GM19468 (cell line): Measurements from ENCODE around the gene LGALS9.
"Not testable (repeated sequence)": the region's sequence is repeated elsewhere in the genome, so short reads cannot be mapped to it uniquely, and the experiment has no call there.

Experiments
- ATAC-seq: cut with Tn5 transposase; IDR thresholded peaks from one replicate; pipeline ENCODE4 v1.9.1; 2021; ENCODE audit warnings: mild to moderate bottlenecking, moderate library complexity, moderate number of reproducible peaks; ENCODE audit not compliant: unreplicated experiment; ENCODE audit errors: extremely low read depth

LGALS9 gene

GRCh38 chr17:27670791-27671590 lies 40.0 kb downstream of the LGALS9 start:
- ATAC-seq: no peak

- ATAC-seq: no peak
Measured at GRCh38 chr17:27671591-27671910, 40.6 kb downstream of the LGALS9 start.

GRCh38 chr17:27671977-27672480 lies 41.0 kb downstream of the LGALS9 start:
- not testable (repeated sequence) for ATAC-seq

GRCh38 chr17:27674335-27674734 lies 43.3 kb downstream of the LGALS9 start:
- no peak for ATAC-seq

GRCh38 chr17:27677191-27677590 lies 46.2 kb downstream of the LGALS9 start:
- no peak for ATAC-seq

- not testable (repeated sequence) for ATAC-seq
Measured at GRCh38 chr17:27686322-27686721, 55.3 kb downstream of the LGALS9 start.

GRCh38 chr17:27690882-27691281 lies 59.9 kb downstream of the LGALS9 start:
- ATAC-seq: no peak

- not testable (repeated sequence) for ATAC-seq
Measured at GRCh38 chr17:27695254-27695814, 64.3 kb downstream of the LGALS9 start.
